Measurements from ENCODE around the gene SIAE. TPM values are rescaled to one million over a fixed set of nuclear protein-coding genes. Genes with fewer than 3 reads are reported as not detected.

Gene SIAE
- total RNA-seq, 6 experiments from 2014 or later: 9.2 to 14.4 (median 11.3) TPM

- TF ChIP-seq CTCF (IDR thresholded peaks at IDR 0.05): no peak
- Mint-ChIP-seq H3K36me3 (ENCODE audit: low read depth) (peaks cover 14% of the 10 kb centered on the region; the same call in 1 of the 2 replicates), H3K27ac (no peak overlapping the region), H3K27me3 (ENCODE audit: insufficient read depth) (peaks cover 3% of the 10 kb centered on the region; the same call in 1 of the 2 replicates), H3K4me1 (ENCODE audit: low read depth) (peaks cover 22% of the 10 kb centered on the region), H3K9me3 (no peaks in the 10 kb centered on the region), H3K4me3 (no peak overlapping the region)
- no peak for DNase-seq
Measured at GRCh38 chr11:124648610-124649009, 24.9 kb downstream of the SIAE start.

GRCh38 chr11:124646148-124646547 is 27.4 kb downstream of the SIAE start:
- Mint-ChIP-seq H3K27ac (no peak overlapping the region), H3K4me1 (ENCODE audit: low read depth) (peaks cover 38% of the 10 kb centered on the region), H3K27me3 (ENCODE audit: insufficient read depth) (peaks cover 3% of the 10 kb centered on the region), H3K4me3 (no peak overlapping the region), H3K36me3 (ENCODE audit: low read depth) (no peaks in the 10 kb centered on the region), H3K9me3 (no peaks in the 10 kb centered on the region)
- no peak for DNase-seq
- no peak for TF ChIP-seq CTCF (IDR thresholded peaks at IDR 0.05)

- Mint-ChIP-seq H3K27ac (peak overlapping the region; percentile 92), H3K27me3 (ENCODE audit: insufficient read depth) (no peaks in the 10 kb centered on the region; the same call in 1 of the 2 replicates), H3K36me3 (ENCODE audit: low read depth) (no peaks in the 10 kb centered on the region), H3K4me1 (ENCODE audit: low read depth) (peaks cover 38% of the 10 kb centered on the region), H3K4me3 (peak overlapping the region; percentile 81), H3K9me3 (no peaks in the 10 kb centered on the region)
- DNase-seq: peak; percentile 79
- peak; percentile 93 for TF ChIP-seq CTCF (IDR thresholded peaks at IDR 0.05)
Measured at GRCh38 chr11:124644426-124645280, 28.9 kb downstream of the SIAE start.

- no peaks in the 10 kb centered on the region for H3K9me3 Mint-ChIP-seq
- H3K4me1 Mint-ChIP-seq (ENCODE audit: low read depth): peaks cover 38% of the 10 kb centered on the region
- no peak for TF ChIP-seq CTCF (IDR thresholded peaks at IDR 0.05)
- peak overlapping the region; percentile 65 for H3K4me3 Mint-ChIP-seq
- H3K27ac Mint-ChIP-seq: peak overlapping the region; percentile 92
- peak; percentile 96 for DNase-seq
- no peaks in the 10 kb centered on the region; the same call in 1 of the 2 replicates for H3K27me3 Mint-ChIP-seq (ENCODE audit: insufficient read depth)
- no peaks in the 10 kb centered on the region for H3K36me3 Mint-ChIP-seq (ENCODE audit: low read depth)
Measured at GRCh38 chr11:124643605-124644425, 29.7 kb downstream of the SIAE start.

GRCh38 chr11:124643042-124643604 is 30.4 kb downstream of the SIAE start:
- H3K36me3 Mint-ChIP-seq (ENCODE audit: low read depth): peaks cover 5% of the 10 kb centered on the region; the same call in 1 of the 2 replicates
- H3K4me3 Mint-ChIP-seq: peak overlapping the region; percentile 65
- peaks cover 38% of the 10 kb centered on the region for H3K4me1 Mint-ChIP-seq (ENCODE audit: low read depth)
- peak overlapping the region; percentile 92 for H3K27ac Mint-ChIP-seq
- TF ChIP-seq CTCF (IDR thresholded peaks at IDR 0.05): no peak
- H3K9me3 Mint-ChIP-seq: no peaks in the 10 kb centered on the region
- no peaks in the 10 kb centered on the region; the same call in 1 of the 2 replicates for H3K27me3 Mint-ChIP-seq (ENCODE audit: insufficient read depth)
- DNase-seq: no peak
